HepG2 (cell line): ENCODE measurements around the gene PIP5K1A. TPM values are rescaled to one million over a fixed set of nuclear protein-coding genes. Genes with fewer than 3 reads are reported as not detected.

ENCODE experiments used
- ARID2 ChIP-seq: sonication (generic); formaldehyde crosslinking; IDR thresholded peaks from 2 replicates; pipeline ENCODE4 v1.8.1; 2022; ENCODE audit warnings: mild to moderate bottlenecking, missing genetic modification reagents, borderline replicate concordance
- CEBPG ChIP-seq: IDR thresholded peaks from 2 replicates; pipeline ENCODE4 v1.6.1; 2016
- CREB3 ChIP-seq: sonication (generic); formaldehyde crosslinking; IDR thresholded peaks from 2 replicates; pipeline ENCODE4 v1.5.0; 2020; ENCODE audit warnings: missing genetic modification reagents
- DMAP1 ChIP-seq: IDR thresholded peaks from 2 replicates; pipeline ENCODE4 v1.6.1; 2016
- HMG20B ChIP-seq: conservative IDR thresholded peaks from 2 replicates; pipeline ENCODE4 v1.6.1; 2016; ENCODE audit warnings: missing genetic modification reagents, missing compliant biosample characterization
- HMGXB4 ChIP-seq, 2 experiments: sonication (generic) in 1 of 2; formaldehyde crosslinking in 1 of 2; IDR thresholded peaks; 2 replicates each; pipeline versions ENCODE4 v1.4.0 to v1.6.1; 2018 to 2020; ENCODE audit warnings: missing genetic modification reagents in 2 of 2, borderline replicate concordance in 1 of 2, low read depth in 1 of 2, mild to moderate bottlenecking in 1 of 2, missing biosample characterization in 1 of 2
- IRX3 ChIP-seq: sonication (generic); formaldehyde crosslinking; IDR thresholded peaks from 2 replicates; pipeline ENCODE4 v1.8.1; 2023; ENCODE audit warnings: mild to moderate bottlenecking, low read depth, missing genetic modification reagents, borderline replicate concordance
- KDM3A ChIP-seq: IDR thresholded peaks from 2 replicates; pipeline ENCODE4 v1.6.1; 2018; ENCODE audit warnings: low read depth, missing compliant biosample characterization
- MXI1 ChIP-seq: IDR thresholded peaks from 3 replicates; pipeline ENCODE4 v1.6.1; 2012; ENCODE audit warnings: low read depth, low read length, inconsistent platforms, borderline replicate concordance
- PAXIP1 ChIP-seq: sonication (generic); formaldehyde crosslinking; conservative IDR thresholded peaks from 2 replicates; pipeline ENCODE4 v1.4.0; 2020; ENCODE audit warnings: mild to moderate bottlenecking, missing genetic modification reagents, moderate library complexity
- RBM22 ChIP-seq: fragments of 200-400 bp; formaldehyde crosslinking; optimal IDR thresholded peaks from 2 replicates; pipeline ENCODE3; 2017; ENCODE audit warnings: mild to moderate bottlenecking, low read length, moderate library complexity
- SOX6 ChIP-seq, 2 experiments: fragments of 450-650 bp in 1 of 2; sonication (generic) in 1 of 2; formaldehyde crosslinking in 1 of 2; IDR thresholded peaks; 2 replicates each; pipeline versions ENCODE4 v1.4.0 to v1.6.1; 2017 to 2020; ENCODE audit warnings: antibody characterized with exemption in 1 of 2, mild to moderate bottlenecking in 1 of 2, missing genetic modification reagents in 1 of 2
- TFDP2 ChIP-seq: sonication (generic); formaldehyde crosslinking; IDR thresholded peaks from 2 replicates; pipeline ENCODE4 v1.4.0; 2020; ENCODE audit warnings: missing genetic modification reagents
- THAP11 ChIP-seq: IDR thresholded peaks from 2 replicates; pipeline ENCODE4 v1.6.1; 2016; ENCODE audit warnings: missing biosample characterization, missing genetic modification reagents
- THAP7 ChIP-seq: sonication (generic); formaldehyde crosslinking; IDR thresholded peaks from 2 replicates; pipeline ENCODE4 v1.8.1; 2023; ENCODE audit warnings: mild to moderate bottlenecking, missing genetic modification reagents
- ZGPAT ChIP-seq: IDR thresholded peaks from 2 replicates; pipeline ENCODE4 v1.6.1; 2016; ENCODE audit warnings: mild to moderate bottlenecking
- ZNF430 ChIP-seq: sonication (generic); formaldehyde crosslinking; IDR thresholded peaks from 2 replicates; pipeline ENCODE4 v1.9.0; 2021; ENCODE audit warnings: mild to moderate bottlenecking, missing genetic modification reagents
- ZNF530 ChIP-seq: sonication (generic); formaldehyde crosslinking; IDR thresholded peaks from 2 replicates; pipeline ENCODE4 v1.5.0; 2020; ENCODE audit warnings: low read depth, mild to moderate bottlenecking, missing genetic modification reagents
- polyA plus RNA-seq, 8 experiments: library from polyadenylated mRNA; depleted of rRNA in 3 of 8; stranded (reverse) in 7 of 8; unstranded in 1 of 8; fragments of >200 nt; fragmentation: Illumina TruSeq in 4 of 8; extraction: Trizol in 4 of 8; gene quantifications; 2 replicates each; pipeline versions ENCODE4 v1.2.1 to v1.2.3, GENCODE V29; 2011 to 2016; ENCODE audit warnings: low read depth in 4 of 8, missing spikeins in 1 of 8, mixed read lengths in 1 of 8; ENCODE audit not compliant: insufficient read depth in 1 of 8
- total RNA-seq, 5 experiments: library from RNA; depleted of rRNA; stranded (reverse); fragments of >200 nt; fragmentation: Illumina TruSeq; extraction: Trizol; gene quantifications; 2 replicates each; pipeline ENCODE4 v1.2.3, GENCODE V29; 2016; ENCODE audit warnings: low read depth in 1 of 5

The PIP5K1A gene
- total and polyA plus RNA-seq, 2 of the 13 experiments (the other 11 are each of a cell fraction or from before 2014, with no cell fraction given), result 45.3 to 65.1 TPM

- TF ChIP-seq THAP7 (CRISPR knock-in tag) (0 out of 2 replicates have a peak, but pooled peaks have one; percentile 14), CREB3 (CRISPR knock-in tag) (no peak), HMGXB4 (CRISPR knock-in tag; IDR thresholded peaks at IDR 0.05; ENCODE audit: borderline replicate concordance in 1 of 2, low read depth in 1 of 2) (peak in 1 of 2 experiments; percentile 29; a peak in 3 of 4 replicates), ZGPAT (peak; percentile 59; the same call in 1 of the 2 replicates), HMG20B (CRISPR knock-in tag) (no peak), ZNF430 (0 out of 2 replicates have a peak, but pooled peaks have one; percentile 33), DMAP1 (CRISPR knock-in tag) (peak; percentile 16; the same call in 1 of the 2 replicates), SOX6 (IDR thresholded peaks at IDR 0.05) (no peak), SOX6 (CRISPR knock-in tag; IDR thresholded peaks at IDR 0.05) (peak; percentile 24; the same call in 1 of the 2 replicates), KDM3A (CRISPR knock-in tag) (no peak), PAXIP1 (CRISPR knock-in tag) (peak; percentile 18), IRX3 (CRISPR knock-in tag) (no peak), RBM22 (peak; percentile 10), ARID2 (CRISPR knock-in tag) (no peak), THAP11 (CRISPR knock-in tag) (peak; percentile 61), ZNF530 (CRISPR knock-in tag) (peak; percentile 50; the same call in 1 of the 2 replicates), CEBPG (CRISPR knock-in tag) (no peak), TFDP2 (CRISPR knock-in tag) (peak; percentile 71), MXI1 (peak; percentile 33; the same call in 1 of the 3 replicates)
These were observed 83.9 kb downstream of the PIP5K1A start, which contains the start of gene ZNF687 (continued) for GRCh38 chr1:151281969-151282882.
